ENCODE data around the gene PWWP2B.

The PWWP2B gene

GRCh38 chr10:132419538-132420468 lies 22.8 kb downstream of the PWWP2B start:
- no peak for TF ChIP-seq CTCF (IDR thresholded peaks at IDR 0.05)

GRCh38 chr10:132420469-132420980 lies 23.5 kb downstream of the PWWP2B start:
- Histone ChIP-seq H3K27me3 (no peaks in the 10 kb centered on the region), H3K9me3 (no peaks in the 10 kb centered on the region), H3K4me3 (ENCODE audit: low read depth in 1 of 2, low read length in 1 of 2) (peak overlapping the region; percentile 39 to 63)

More at GRCh38 chr10:132419538-132420468, 22.8 kb downstream of the PWWP2B start:
- Histone ChIP-seq H3K27ac (peak overlapping the region; percentile 91), H3K36me3 (no peaks in the 10 kb centered on the region), H3K9me3 (no peaks in the 10 kb centered on the region), H3K27me3 (no peaks in the 10 kb centered on the region), H3K4me1 (ENCODE audit: control insufficient read depth in 1 of 2, insufficient read depth in 1 of 2, low read depth in 1 of 2, low read length in 1 of 2) (peaks cover 66 to 70% of the 10 kb centered on the region in 2 experiments), H3K4me3 (ENCODE audit: low read depth in 1 of 2, low read length in 1 of 2) (peak overlapping the region; percentile 39 to 63)

GRCh38 chr10:132420981-132421846 lies 24.2 kb downstream of the PWWP2B start:
- no peaks in the 10 kb centered on the region for H3K9me3 ChIP-seq
- peak overlapping the region; percentile 91 for H3K27ac ChIP-seq
- no peaks in the 10 kb centered on the region for H3K27me3 ChIP-seq
- peak overlapping the region; percentile 43 to 63 for H3K4me3 ChIP-seq (ENCODE audit: low read depth in 1 of 2, low read length in 1 of 2)
- H3K4me1 ChIP-seq (ENCODE audit: control insufficient read depth in 1 of 2, insufficient read depth in 1 of 2, low read depth in 1 of 2, low read length in 1 of 2): peaks cover 66 to 70% of the 10 kb centered on the region in 2 experiments
- H3K36me3 ChIP-seq: no peaks in the 10 kb centered on the region
- TF ChIP-seq CTCF (IDR thresholded peaks at IDR 0.05): no peak

More at GRCh38 chr10:132420469-132420980, 23.5 kb downstream of the PWWP2B start:
- peak overlapping the region; percentile 91 for H3K27ac ChIP-seq
- no peaks in the 10 kb centered on the region for H3K36me3 ChIP-seq
- peaks cover 66 to 70% of the 10 kb centered on the region in 2 experiments for H3K4me1 ChIP-seq (ENCODE audit: control insufficient read depth in 1 of 2, insufficient read depth in 1 of 2, low read depth in 1 of 2, low read length in 1 of 2)
- TF ChIP-seq CTCF (IDR thresholded peaks at IDR 0.05): no peak

GRCh38 chr10:132421847-132422751 lies 25.1 kb downstream of the PWWP2B start:
- H3K27ac ChIP-seq: peak overlapping the region; percentile 91
- H3K4me3 ChIP-seq (ENCODE audit: low read depth in 1 of 2, low read length in 1 of 2): peak overlapping the region; percentile 43 to 63
- no peaks in the 10 kb centered on the region for H3K36me3 ChIP-seq
- H3K4me1 ChIP-seq (ENCODE audit: control insufficient read depth in 1 of 2, insufficient read depth in 1 of 2, low read depth in 1 of 2, low read length in 1 of 2): peaks cover 63 to 67% of the 10 kb centered on the region in 2 experiments
- no peaks in the 10 kb centered on the region for H3K9me3 ChIP-seq
- no peak for TF ChIP-seq CTCF (IDR thresholded peaks at IDR 0.05)
- no peaks in the 10 kb centered on the region for H3K27me3 ChIP-seq

Data from neutrophil (primary cell).